Astrocyte (in vitro differentiated cells and primary cell): Measurements from ENCODE around the gene MYO1B. TPM values are rescaled to one million over a fixed set of nuclear protein-coding genes. Genes with fewer than 3 reads are reported as not detected.

Source experiments
- DNase-seq: peaks from one replicate; pipeline ENCODE4 v3.0.0-alpha.2; 2010; ENCODE audit warnings: low read depth
- FAIRE-seq: peaks from 2 replicates; lab custom pipeline; 2011; peaks lifted over from hg19 to GRCh38; lab: Jason Lieb, UNC
- H2AFZ ChIP-seq: 2 replicates; pipeline ENCODE4 v1.6.0; 2012; ENCODE audit warnings: low read depth, low read length, inconsistent platforms
- H3K27ac ChIP-seq: 2 replicates; pipeline ENCODE4 v1.5.1; 2011; ENCODE audit warnings: low read depth, low read length, inconsistent platforms
- H3K27me3 ChIP-seq: 2 replicates; pipeline ENCODE4 v1.6.0; 2011; ENCODE audit warnings: low read length, inconsistent platforms; ENCODE audit not compliant: insufficient read depth
- H3K36me3 ChIP-seq: 2 replicates; pipeline ENCODE4 v1.5.1; 2011; ENCODE audit warnings: low read length, inconsistent platforms; ENCODE audit not compliant: insufficient read depth
- H3K4me1 ChIP-seq: 2 replicates; pipeline ENCODE4 v1.5.1; 2011; ENCODE audit warnings: low read length, inconsistent platforms; ENCODE audit not compliant: insufficient read depth
- H3K4me2 ChIP-seq: 2 replicates; pipeline ENCODE4 v1.6.0; 2012; ENCODE audit warnings: low read length, inconsistent platforms
- H3K4me3 ChIP-seq: 2 replicates; pipeline ENCODE4 v1.5.1; 2011; ENCODE audit warnings: low read depth, mild to moderate bottlenecking, low read length, inconsistent platforms; ENCODE audit not compliant: insufficient read depth
- H3K79me2 ChIP-seq: 2 replicates; pipeline ENCODE4 v1.6.0; 2012; ENCODE audit warnings: mild to moderate bottlenecking, low read length, inconsistent platforms; ENCODE audit not compliant: insufficient read depth
- H3K9ac ChIP-seq: 2 replicates; pipeline ENCODE4 v1.6.0; 2012; ENCODE audit warnings: mild to moderate bottlenecking, low read length, inconsistent platforms
- H3K9me3 ChIP-seq: 2 replicates; pipeline ENCODE4 v1.5.1; 2012; ENCODE audit warnings: low read depth, mild to moderate bottlenecking, low read length, inconsistent platforms; ENCODE audit not compliant: insufficient read depth
- H4K20me1 ChIP-seq: 2 replicates; pipeline ENCODE4 v1.6.0; 2012; ENCODE audit warnings: low read length, inconsistent platforms; ENCODE audit not compliant: insufficient read depth
- H3K27ac Mint-ChIP-seq: one replicate; pipeline ENCODE4 v1.8.0; 2021; ENCODE audit warnings: mild to moderate bottlenecking, mixed read lengths; ENCODE audit not compliant: unreplicated experiment
- H3K27me3 Mint-ChIP-seq: one replicate; pipeline ENCODE4 v1.8.0; 2021; ENCODE audit warnings: low read depth, mixed read lengths; ENCODE audit not compliant: unreplicated experiment
- H3K36me3 Mint-ChIP-seq: one replicate; pipeline ENCODE4 v1.8.0; 2021; ENCODE audit warnings: low read depth, mixed read lengths; ENCODE audit not compliant: unreplicated experiment
- H3K4me1 Mint-ChIP-seq: one replicate; pipeline ENCODE4 v1.8.0; 2021; ENCODE audit warnings: low read depth, mixed read lengths; ENCODE audit not compliant: unreplicated experiment
- H3K4me3 Mint-ChIP-seq: one replicate; pipeline ENCODE4 v1.8.0; 2021; ENCODE audit warnings: mild to moderate bottlenecking, moderate library complexity, mixed read lengths; ENCODE audit not compliant: unreplicated experiment
- H3K9me3 Mint-ChIP-seq: one replicate; pipeline ENCODE4 v1.8.0; 2021; ENCODE audit warnings: mild to moderate bottlenecking, mixed read lengths; ENCODE audit not compliant: unreplicated experiment
- EZH2 ChIP-seq: IDR thresholded peaks from 2 replicates; pipeline ENCODE4 v1.6.1; 2012; ENCODE audit warnings: mild to moderate bottlenecking, low read length, inconsistent platforms; ENCODE audit not compliant: insufficient read depth
- total RNA-seq: library from RNA; stranded (reverse); gene quantifications from 2 replicates; pipeline ENCODE4 v1.2.1, GENCODE V29; 2021
- TF ChIP-seq, protein P1 (sequence below): IDR thresholded peaks from 2 replicates; pipeline ENCODE4 v1.5.1; 2011; ENCODE audit warnings: low read depth, mild to moderate bottlenecking, inconsistent platforms, low read length, moderate library complexity; ENCODE audit not compliant: insufficient read depth

MYO1B gene
- total RNA-seq, 1 donor from 2014 or later, result 95.7 TPM

DNA sequence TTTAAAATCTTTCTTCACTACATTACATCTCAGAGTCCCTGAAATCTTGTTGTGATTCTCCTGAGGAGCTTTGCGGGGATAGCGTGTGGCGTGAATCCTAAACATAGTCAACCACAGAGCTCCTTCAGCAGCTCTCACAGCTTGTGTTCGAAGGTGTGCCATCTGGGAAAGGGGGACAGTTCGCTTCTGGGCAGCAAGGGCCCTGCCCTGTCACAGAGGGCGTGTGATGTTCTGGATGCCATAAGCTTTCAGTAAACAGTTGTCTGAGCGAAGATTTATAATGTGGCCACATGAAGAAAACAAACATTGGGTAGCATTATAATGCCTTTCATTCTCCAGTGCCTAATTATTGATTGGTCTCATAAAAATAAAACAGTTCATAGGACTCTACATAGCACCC, 172.5 kb downstream of the MYO1B start:
- no peaks in the 10 kb centered on the region for H3K79me2 ChIP-seq
- H3K9me3 Mint-ChIP-seq, result no peaks in the 10 kb centered on the region
- H3K27ac ChIP-seq, result no peak overlapping the region
- H3K4me1 ChIP-seq, result no peaks in the 10 kb centered on the region
- DNase-seq (no peak), FAIRE-seq (no peak)
- H3K4me2 ChIP-seq, result no peak overlapping the region
- no peaks in the 10 kb centered on the region for H3K27me3 ChIP-seq
- peaks cover 68% of the 10 kb centered on the region for H3K36me3 ChIP-seq
- no peak for TF ChIP-seq EZH2
- TF ChIP-seq, protein P1, sequence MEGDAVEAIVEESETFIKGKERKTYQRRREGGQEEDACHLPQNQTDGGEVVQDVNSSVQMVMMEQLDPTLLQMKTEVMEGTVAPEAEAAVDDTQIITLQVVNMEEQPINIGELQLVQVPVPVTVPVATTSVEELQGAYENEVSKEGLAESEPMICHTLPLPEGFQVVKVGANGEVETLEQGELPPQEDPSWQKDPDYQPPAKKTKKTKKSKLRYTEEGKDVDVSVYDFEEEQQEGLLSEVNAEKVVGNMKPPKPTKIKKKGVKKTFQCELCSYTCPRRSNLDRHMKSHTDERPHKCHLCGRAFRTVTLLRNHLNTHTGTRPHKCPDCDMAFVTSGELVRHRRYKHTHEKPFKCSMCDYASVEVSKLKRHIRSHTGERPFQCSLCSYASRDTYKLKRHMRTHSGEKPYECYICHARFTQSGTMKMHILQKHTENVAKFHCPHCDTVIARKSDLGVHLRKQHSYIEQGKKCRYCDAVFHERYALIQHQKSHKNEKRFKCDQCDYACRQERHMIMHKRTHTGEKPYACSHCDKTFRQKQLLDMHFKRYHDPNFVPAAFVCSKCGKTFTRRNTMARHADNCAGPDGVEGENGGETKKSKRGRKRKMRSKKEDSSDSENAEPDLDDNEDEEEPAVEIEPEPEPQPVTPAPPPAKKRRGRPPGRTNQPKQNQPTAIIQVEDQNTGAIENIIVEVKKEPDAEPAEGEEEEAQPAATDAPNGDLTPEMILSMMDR, result no peak
- H3K4me3 Mint-ChIP-seq, result no peak overlapping the region
- peaks cover 9% of the 10 kb centered on the region for H3K36me3 Mint-ChIP-seq
- H3K9ac ChIP-seq, result no peak overlapping the region
- H3K4me3 ChIP-seq, result no peak overlapping the region
- H4K20me1 ChIP-seq, result no peaks in the 10 kb centered on the region
- H3K27me3 Mint-ChIP-seq, result no peaks in the 10 kb centered on the region
- no peak overlapping the region for H3K27ac Mint-ChIP-seq
- no peak overlapping the region for H2AFZ ChIP-seq
- no peaks in the 10 kb centered on the region for H3K9me3 ChIP-seq
- peaks cover 3% of the 10 kb centered on the region for H3K4me1 Mint-ChIP-seq

DNA sequence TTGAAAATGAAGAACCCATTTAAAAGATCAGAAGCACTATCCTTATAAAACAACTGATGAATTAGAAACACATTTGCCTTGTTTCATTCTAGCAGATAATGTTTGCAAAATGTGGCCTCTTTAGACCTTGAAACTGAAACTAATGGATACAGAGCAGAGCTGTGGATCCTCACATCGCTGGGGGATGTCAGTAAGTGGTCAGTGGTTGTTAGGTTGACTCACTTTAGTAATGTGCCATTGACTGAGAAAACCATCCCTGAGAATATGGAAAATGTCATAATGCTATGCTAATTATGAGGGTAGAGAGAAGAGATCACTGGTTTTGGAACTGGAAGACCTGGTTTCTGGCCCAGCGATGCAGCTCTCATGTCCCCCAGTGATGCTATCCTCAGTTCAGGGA, 176.7 kb downstream of the MYO1B start:
- TF ChIP-seq, protein P1, result no peak
- TF ChIP-seq EZH2, result no peak
- Mint-ChIP-seq H3K27ac (peak overlapping the region; percentile 38), H3K27me3 (no peaks in the 10 kb centered on the region), H3K9me3 (no peaks in the 10 kb centered on the region), H3K4me1 (peaks cover 3% of the 10 kb centered on the region), H3K36me3 (peaks cover 13% of the 10 kb centered on the region), H3K4me3 (no peak overlapping the region)
- H2AFZ ChIP-seq, result no peak overlapping the region
- no peak overlapping the region for H3K27ac ChIP-seq
- H3K36me3 ChIP-seq, result peaks cover 45% of the 10 kb centered on the region
- H3K27me3 ChIP-seq, result no peaks in the 10 kb centered on the region
- no peaks in the 10 kb centered on the region for H3K79me2 ChIP-seq
- no peak overlapping the region for H3K9ac ChIP-seq
- no peak overlapping the region for H3K4me2 ChIP-seq
- H4K20me1 ChIP-seq, result no peaks in the 10 kb centered on the region
- H3K4me3 ChIP-seq, result no peak overlapping the region
- DNase-seq, result no peak
- H3K4me1 ChIP-seq, result no peaks in the 10 kb centered on the region
- no peaks in the 10 kb centered on the region for H3K9me3 ChIP-seq
- no peak for FAIRE-seq

DNA sequence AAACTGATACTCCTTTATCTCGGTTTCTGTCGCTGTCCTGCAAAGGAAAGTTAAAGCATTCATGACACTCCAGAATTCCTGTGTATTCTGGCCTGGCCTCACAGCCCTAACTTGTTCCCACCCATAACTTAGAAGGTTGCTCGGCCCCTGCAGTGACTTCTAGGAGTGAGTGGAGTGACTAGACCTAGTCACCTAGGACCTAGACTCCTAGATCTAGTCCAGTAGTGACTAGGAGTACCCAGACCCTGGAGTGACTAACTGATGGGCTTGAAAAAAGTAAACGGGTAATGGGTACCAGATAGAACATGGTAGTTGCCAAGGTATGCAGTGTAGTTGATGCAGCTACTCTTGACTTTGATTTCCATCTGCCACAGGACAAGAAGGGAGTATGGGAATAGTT, 181.8 kb downstream of the MYO1B start:
- no peak overlapping the region for H3K27ac Mint-ChIP-seq
- no peak for FAIRE-seq

More for the DNA sequence above, 181.8 kb downstream of the MYO1B start:
- Histone ChIP-seq H3K9ac (no peak overlapping the region), H3K79me2 (no peaks in the 10 kb centered on the region), H3K4me1 (no peaks in the 10 kb centered on the region), H3K4me2 (no peak overlapping the region), H3K27ac (no peak overlapping the region), H3K4me3 (no peak overlapping the region), H2AFZ (no peak overlapping the region), H3K36me3 (peaks cover 15% of the 10 kb centered on the region), H3K9me3 (no peaks in the 10 kb centered on the region), H4K20me1 (no peaks in the 10 kb centered on the region), H3K27me3 (no peaks in the 10 kb centered on the region)
- Mint-ChIP-seq H3K9me3 (no peaks in the 10 kb centered on the region), H3K4me1 (no peaks in the 10 kb centered on the region), H3K4me3 (no peak overlapping the region), H3K27me3 (no peaks in the 10 kb centered on the region), H3K36me3 (peaks cover 5% of the 10 kb centered on the region)
- DNase-seq, result no peak
- TF ChIP-seq, protein P1, result no peak
- TF ChIP-seq EZH2, result no peak
